NCI-H2227 treated with DMSO at 0.1 percent for 48 hours (cell line): ENCODE data around the gene OXSR1.
"Not testable (repeated sequence)": the region's sequence is repeated elsewhere in the genome, so short reads cannot be mapped to it uniquely, and the experiment has no call there.

ENCODE experiments used
- DNase-seq: peaks from one replicate; lab custom pipeline; 2025; lab: John Stamatoyannopoulos, UW

OXSR1 gene

GRCh38 chr3:38142959-38143358, 22.4 kb upstream of the OXSR1 start:
- no peak for DNase-seq

DNA sequence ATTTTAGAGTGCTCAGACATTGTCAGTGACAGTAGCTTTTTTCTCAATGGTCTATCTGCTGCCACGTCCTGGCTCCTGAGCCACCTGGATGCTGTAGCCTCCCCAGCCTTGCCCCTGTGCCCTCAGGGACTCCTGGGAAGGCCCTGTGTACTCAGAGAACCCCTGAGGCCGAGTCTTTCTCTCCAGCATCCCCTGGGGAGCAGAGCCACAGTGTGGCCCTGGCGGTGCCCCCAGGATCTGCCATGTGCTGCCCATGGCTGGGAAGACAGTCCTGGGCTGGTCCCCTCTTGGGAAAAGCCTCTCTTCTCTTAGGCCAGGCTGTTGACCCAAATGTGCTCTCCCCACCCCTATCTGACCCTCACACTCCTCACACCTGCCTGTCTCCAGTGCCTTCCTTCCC, 21.8 kb upstream of the OXSR1 start:
- DNase-seq = no peak

DNA sequence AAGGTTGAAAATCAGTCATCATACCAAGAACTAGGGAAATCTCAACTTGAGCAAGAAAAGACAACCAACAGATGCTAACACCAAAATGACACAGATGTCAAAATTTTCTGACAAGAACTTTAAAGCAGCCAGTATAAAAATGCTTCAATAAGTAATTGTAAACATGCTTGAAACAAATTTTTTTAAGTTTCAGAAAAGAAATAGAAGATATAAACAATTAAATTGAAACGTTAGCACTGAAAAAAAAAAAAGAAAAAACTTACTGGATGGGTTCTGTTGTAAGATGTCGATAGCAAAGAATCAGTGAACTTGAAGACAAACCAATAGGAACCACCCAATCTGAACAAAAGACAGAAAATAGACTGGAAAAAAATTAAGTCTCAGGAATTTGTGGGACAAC, 18.8 kb upstream of the OXSR1 start:
- no peak for DNase-seq

DNA sequence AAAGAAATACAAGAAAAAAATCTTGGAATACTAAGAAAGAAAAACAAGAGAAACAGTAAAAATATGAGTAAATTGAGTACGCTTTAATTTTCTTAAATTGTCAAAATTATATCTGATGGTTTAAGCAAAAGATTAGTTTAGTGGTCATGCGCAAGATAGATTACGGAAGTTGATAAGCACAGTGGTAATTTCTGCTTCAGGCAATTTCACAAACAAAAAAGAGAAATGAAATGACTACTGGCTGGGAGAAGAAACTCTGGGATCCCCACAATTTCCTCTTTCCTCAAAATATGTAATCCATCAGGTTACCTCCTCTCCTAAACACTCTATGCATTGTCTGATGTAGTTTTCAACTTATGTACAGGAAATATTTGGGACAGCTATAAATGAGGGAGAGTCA, 17.9 kb upstream of the OXSR1 start:
- DNase-seq = no peak

DNA sequence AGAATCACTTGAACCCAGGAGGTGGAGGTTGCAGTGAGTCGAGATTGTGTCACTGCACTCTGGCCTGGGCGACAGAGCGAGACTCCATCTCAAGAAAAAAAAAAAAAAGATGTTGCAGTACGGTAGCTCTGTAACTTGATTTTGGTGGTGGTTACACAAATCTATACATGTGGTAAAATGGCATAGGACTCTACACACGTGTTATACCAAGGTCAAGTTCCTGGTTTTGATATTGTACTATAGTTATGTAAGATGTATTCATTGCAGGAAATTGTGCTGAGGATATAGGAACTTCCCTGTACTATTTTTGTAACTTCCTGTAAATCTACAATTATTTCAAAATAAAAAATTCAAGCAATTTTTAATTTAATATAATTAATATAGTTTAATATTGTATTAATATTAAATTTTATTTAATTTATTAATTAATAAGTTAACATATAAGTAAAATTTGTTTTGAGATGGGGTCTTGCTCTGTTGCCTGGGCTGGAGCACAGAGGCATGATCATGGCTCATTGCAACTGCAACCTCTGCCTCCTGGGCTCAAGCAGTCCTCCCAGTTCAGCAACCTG, 16.9 kb upstream of the OXSR1 start:
- DNase-seq = no peak

DNA sequence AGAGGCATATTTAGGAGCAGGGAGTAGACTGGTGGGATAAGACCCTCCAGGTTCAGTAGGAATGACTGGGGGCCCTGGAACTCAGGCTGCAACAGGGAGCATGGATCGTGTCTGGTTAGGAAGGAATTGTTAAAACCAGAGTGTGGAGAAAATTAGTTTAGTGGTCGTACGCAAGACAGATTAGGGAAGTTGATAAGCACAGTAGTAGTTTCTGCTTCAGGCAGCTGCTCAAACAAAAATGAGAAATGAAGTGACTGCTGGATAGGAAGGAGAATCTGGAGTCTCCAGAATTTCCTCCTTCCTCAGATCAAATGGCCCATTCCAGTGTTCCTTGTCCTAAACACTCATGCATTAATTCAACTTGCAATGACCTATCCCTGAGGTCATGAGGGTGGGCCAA, 15.6 kb upstream of the OXSR1 start:
- DNase-seq = no peak

DNA sequence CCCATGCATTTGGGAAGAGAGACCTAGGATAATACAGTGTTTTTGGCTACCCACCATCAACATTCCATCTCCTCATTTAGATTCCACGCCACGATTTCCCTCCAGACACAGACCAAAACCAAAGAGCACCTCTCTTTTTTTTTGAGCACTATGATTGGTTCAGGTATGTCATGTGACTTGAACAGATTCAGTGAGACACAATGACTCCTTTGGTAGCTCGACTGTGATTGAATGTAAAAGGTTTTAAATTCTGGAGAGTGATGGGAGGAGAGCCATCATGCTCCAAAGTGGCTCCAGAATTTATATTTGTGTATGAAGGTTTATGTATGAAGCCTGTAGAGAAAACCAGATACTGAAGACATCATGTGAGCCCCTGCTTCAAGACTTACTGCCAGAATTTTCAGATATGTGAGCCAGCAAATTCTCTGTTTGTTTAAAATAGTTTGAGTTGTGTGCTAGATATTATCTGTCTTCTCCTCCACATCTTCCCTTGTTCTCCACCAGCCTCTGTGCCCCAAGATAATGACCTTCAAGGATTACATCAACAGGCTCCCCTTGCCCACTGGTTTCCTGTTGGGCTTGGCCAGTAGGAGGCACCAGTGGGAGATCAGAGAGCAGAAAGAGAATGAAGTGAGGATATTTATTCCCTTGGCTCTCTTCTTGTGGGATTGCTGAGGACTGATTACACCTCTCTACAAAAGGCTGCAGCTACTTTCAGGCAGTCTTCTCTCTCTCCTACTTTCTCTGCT, 14.4 kb upstream of the OXSR1 start:
- no peak for DNase-seq

DNA sequence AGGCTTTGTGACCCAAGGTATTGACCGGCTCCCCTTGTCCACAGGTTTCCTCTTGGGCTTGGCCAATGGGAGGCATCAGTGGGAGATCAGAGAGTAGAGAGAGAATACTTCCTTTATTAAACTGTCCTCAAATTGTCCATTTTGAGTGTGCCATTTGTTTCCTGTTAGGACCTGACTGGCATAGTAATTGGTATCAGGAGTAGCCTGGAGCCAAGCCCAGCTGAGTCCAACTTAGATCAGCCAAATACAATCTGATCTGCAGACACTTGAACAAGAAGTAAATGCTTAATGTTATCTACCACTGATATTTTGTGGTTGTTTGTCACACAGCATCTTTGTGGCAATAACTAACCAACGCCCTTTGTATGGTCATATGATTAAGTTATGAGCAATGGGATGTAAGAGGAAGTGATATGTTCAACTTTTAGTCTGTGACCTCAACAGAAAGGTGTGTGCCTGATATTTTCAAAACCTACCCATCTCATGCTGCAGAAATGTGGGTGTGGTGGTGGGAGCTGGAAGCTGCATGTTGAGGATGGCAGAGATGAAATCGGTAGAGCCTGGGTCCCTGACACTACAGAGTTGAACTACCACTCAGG, 13.6 kb upstream of the OXSR1 start:
- no peak for DNase-seq

GRCh38 chr3:38152609-38153008, 12.7 kb upstream of the OXSR1 start:
- DNase-seq = no peak

DNA sequence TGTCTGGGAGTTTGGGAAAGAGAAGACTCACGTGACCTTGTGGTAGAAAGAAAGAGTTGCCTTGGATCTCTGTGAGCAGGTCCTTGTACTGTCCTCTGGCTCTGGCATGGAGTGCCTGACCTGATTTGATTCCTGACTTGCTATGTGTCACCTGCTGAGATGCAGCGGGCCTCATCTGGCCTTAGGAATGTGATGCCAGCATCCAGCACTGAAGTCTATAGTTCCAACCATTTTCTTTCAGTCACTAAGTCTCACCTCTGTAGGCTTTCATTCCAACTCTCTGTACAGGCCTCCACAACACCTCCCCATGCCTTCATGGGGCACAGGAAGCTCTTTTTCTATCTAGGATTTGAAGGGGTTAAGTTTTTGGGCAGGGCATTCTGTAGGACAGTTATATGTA, 12.1 kb upstream of the OXSR1 start:
- DNase-seq = no peak

DNA sequence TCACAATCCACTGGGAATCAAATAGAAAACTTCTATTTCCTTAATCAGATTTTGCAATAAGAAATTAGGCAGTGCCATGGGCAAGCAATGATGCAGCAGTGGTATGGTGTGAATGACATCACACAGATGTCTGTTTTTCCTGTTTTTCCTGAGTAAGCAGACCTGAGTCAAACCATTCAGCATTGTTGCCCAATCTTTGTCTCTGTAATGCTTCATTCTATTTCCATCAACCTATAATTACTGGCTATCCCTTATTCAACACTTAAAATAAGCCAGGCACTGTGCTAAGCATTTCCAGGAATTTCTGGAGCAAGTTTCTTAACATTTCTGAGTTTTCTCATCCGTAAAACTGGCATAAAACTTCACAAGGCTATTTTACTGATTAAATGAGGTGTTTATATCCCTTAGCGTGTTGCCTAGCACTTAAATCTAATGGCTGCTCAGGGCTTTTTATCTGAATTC, 11.3 kb upstream of the OXSR1 start:
- DNase-seq = peak; percentile 39

DNA sequence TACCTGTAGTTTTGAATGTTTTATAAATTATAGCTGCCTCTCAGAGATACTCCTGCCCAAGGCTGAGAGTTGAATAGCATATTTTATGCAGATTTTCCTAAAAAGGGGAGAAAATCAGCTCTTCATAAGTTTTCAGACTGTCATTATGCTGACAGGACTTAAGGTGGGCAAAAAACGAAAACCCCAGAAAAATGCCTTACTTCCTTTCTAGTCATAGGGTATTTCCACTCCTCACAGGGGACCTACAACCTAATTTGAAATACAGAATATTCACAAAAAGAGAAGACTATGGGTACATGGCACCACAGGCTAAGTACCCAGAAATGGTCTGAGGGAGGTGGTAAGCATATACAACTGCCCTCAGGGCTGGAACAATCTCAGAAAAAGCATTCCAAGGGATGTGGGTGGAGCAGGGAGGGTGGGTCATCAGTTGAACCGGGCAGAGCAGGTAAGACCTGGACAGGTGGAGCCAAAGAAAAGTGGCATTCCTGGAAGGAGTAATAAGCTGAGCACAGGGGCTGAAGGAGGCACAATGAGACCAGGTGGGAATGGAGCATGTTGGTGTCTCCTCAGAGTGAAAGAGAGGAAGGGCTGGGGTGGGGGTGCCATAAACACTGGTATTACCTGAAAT, 10.6 kb upstream of the OXSR1 start:
- DNase-seq = no peak

DNA sequence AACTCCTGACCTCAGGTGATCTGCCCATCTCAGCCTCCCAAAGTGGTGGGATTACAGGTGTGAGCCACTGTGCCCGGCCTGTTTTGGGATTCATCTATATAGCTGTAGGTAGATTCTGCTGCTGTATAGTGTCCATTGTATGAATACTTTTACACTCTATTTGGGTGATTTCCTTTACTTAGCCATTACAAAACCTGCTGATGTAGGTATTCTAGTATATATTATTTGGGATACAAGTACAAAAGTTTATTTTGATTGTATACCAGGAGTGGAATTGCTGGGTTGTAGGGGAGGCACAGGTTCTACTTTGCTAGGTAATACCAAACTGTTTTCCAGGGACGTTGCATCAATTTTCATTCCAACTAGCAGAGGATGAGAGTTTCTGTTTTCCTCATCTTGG, 9.5 kb upstream of the OXSR1 start:
- no peak for DNase-seq

DNA sequence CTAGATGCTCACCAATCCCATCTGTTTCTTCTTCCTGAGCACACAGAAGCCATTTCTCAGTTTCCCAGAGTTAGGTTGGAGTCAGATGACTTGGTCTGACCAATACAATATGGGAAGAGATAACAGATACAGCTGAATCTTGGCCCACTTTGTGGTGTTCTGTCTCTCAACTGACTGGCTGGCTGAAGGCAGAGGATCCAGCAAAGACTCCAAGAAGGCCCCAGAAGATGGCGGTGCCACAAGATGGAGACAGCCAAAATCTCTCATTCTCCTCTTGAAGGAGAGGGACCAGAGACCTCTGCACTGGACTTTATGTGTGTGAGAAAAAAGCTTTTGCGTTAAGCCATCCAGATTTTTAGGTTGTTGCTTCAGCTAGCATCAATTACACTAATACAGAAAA, 8.2 kb upstream of the OXSR1 start:
- DNase-seq = no peak

DNA sequence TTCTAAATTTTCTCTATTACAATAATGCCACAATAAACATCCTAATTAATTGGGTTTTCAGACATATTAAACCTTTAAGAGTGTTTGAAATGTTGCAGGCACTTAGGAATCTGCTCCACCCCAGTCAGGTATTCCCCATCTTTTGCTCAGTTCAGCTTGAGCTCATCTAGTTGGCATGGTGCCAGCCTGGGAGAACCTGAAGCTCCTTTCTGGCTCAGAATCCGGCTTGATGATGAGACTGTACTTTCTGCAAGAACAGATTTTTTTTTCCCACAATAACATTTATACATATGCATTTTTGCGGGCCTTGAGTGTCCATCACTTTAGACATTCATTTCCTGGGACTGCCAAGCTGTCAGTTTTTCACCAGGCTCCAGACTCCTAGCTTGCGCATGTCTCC, 7.7 kb upstream of the OXSR1 start:
- peak; percentile 32 for DNase-seq

GRCh38 chr3:38158472-38158871, 6.9 kb upstream of the OXSR1 start:
- DNase-seq = no peak

GRCh38 chr3:38160704-38161103, 4.6 kb upstream of the OXSR1 start:
- DNase-seq = not testable (repeated sequence)

DNA sequence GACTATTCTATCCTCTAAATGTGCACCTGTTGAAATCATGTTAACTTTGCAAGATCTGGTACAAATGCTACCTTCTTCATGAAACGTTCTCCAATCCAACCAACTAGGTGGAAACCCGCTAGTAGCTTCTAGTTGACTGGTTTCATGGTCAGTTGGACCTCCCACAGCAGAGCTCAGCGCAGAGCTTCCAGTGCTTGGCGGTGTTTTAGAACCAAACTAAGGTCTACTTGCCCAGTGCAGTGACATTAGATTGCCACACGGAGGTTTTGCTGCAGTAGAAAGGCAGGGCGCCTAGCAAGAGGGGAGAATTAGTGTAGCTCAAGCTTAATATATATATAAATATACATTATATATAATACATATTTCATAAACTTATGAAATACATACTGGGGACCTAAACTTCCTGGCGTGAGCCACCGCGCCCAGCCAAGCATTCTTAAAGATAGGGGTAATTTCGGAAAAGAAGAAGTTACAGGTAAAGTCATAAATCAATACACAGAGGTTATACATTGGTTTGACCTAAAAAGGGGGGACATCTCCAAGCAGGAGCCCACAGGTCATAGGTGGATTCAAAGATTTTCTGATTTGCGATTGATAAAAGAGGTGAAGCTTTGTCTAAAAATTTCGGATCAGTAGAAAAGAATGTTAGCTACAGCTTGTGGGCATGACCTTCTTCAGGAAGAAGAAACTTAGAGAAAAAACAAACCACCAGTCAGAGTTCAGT, 2.1 kb upstream of the OXSR1 start:
- no peak for DNase-seq

DNA sequence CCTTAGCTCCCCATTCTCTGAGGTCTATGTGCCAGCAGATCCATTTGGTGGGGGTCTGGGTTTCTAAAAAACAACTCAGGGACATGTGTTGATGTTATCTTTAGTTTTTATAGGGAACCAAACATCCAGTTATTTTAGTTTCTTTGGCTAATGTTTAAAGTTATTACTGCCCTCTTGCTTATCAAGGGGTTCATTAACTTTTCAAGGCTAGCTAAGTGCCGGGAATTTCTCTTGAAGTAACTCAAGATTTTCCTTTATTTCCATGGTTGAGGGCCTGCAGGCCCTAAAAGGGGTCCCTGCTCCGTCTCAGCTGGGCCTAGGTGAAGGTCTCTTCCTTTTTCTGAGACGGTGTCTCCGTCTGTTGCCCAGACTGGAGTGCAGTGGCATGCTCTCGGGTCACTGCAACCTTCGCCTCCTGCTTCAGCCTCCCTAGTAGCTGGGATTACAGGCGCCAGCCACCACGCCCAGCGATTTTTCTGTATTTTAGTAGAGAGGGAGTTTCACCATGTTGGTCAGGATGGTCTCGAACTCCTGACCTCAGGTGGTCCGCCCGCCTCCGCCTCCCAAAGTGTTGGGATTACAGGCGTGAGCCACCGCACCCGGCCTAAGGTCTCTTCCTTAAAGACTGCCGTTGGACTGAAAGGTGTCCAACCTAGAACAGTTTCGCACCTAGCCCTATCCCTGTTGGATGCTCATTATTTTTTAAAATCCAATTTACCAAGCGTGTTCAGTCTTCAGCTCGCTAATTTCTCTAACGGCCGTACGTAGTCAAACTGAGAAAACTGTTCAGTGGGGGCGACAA, 1.3 kb upstream of the OXSR1 start:
- DNase-seq = no peak

GRCh38 chr3:38164643-38164951, 740 bp upstream of the OXSR1 start:
- DNase-seq = no peak

- DNase-seq = peak; percentile 32
Observed at GRCh38 chr3:38165722-38166387, 518 bp downstream of the OXSR1 start.
